ENCODE results near the gene MYOM1. TPM values are rescaled to one million over a fixed set of nuclear protein-coding genes. Genes with fewer than 3 reads are reported as not detected.

MYOM1 gene
- polyA plus RNA-seq, 1 donor = 8.7 TPM

- Histone ChIP-seq H3K4me1 (ENCODE audit: control insufficient read depth, insufficient read depth, low read length) (no peaks in the 10 kb centered on the region), H3K9me3 (ENCODE audit: control insufficient read depth, low read depth, low read length) (no peaks in the 10 kb centered on the region), H3K27me3 (ENCODE audit: control insufficient read depth, insufficient read depth, low read length) (no peaks in the 10 kb centered on the region), H3K36me3 (ENCODE audit: control insufficient read depth, insufficient read depth, low read length) (no peaks in the 10 kb centered on the region), H3K4me3 (ENCODE audit: low read length) (no peak overlapping the region), H3K27ac (ENCODE audit: low read length) (no peak overlapping the region)
- DNase-seq = no peak
- 100% methylated on average over 2 of the region's 2 CpGs for WGBS (ENCODE audit: insufficient coverage, low lambda C conversion rate)
These were observed 16.1 kb upstream of the MYOM1 start for GRCh38 chr18:3235846-3236245.

- no peaks in the 10 kb centered on the region for H3K27me3 ChIP-seq (ENCODE audit: control insufficient read depth, insufficient read depth, low read length)
- WGBS (ENCODE audit: insufficient coverage, low lambda C conversion rate) = no CpG with 5 or more reads among the region's 5 CpGs
- no peaks in the 10 kb centered on the region for H3K4me1 ChIP-seq (ENCODE audit: control insufficient read depth, insufficient read depth, low read length)
- no peak for DNase-seq
- H3K9me3 ChIP-seq (ENCODE audit: control insufficient read depth, low read depth, low read length) = no peaks in the 10 kb centered on the region
- H3K36me3 ChIP-seq (ENCODE audit: control insufficient read depth, insufficient read depth, low read length) = no peaks in the 10 kb centered on the region
- no peak overlapping the region for H3K4me3 ChIP-seq (ENCODE audit: low read length)
- no peak overlapping the region for H3K27ac ChIP-seq (ENCODE audit: low read length)
These were observed 14.7 kb upstream of the MYOM1 start for GRCh38 chr18:3234457-3234856.

- Histone ChIP-seq H3K9me3 (ENCODE audit: control insufficient read depth, low read depth, low read length) (no peaks in the 10 kb centered on the region), H3K27ac (ENCODE audit: low read length) (peak overlapping the region; percentile 15), H3K4me3 (ENCODE audit: low read length) (no peak overlapping the region), H3K27me3 (ENCODE audit: control insufficient read depth, insufficient read depth, low read length) (no peaks in the 10 kb centered on the region), H3K36me3 (ENCODE audit: control insufficient read depth, insufficient read depth, low read length) (no peaks in the 10 kb centered on the region), H3K4me1 (ENCODE audit: control insufficient read depth, insufficient read depth, low read length) (no peaks in the 10 kb centered on the region)
- no CpG with 5 or more reads among the region's 4 CpGs for WGBS (ENCODE audit: insufficient coverage, low lambda C conversion rate)
- DNase-seq = peak in 1 of 2 donors; percentile 40
These were observed 13.8 kb upstream of the MYOM1 start for GRCh38 chr18:3233433-3234168.

DNA sequence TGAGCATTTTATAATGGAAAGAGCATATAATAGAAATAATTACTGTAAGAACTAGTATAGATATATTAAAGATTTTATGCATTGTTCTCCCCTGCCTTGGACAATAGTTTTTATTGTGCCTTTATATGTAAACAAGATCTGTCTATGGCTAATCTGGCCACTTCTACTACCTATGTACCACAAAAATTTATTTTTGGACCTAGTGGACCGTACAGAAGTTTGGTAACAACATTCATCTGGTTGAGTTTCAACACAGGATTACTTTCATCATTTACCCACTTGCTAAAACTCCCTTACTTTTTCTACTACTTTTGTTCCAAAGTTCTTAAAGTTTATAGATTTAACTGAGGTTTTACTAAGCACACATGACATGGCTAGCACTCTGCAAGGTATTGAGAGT, 13.2 kb upstream of the MYOM1 start:
- whole genome bisulfite sequencing (ENCODE audit: insufficient coverage, low lambda C conversion rate) = 86% methylated on average over 1 of the region's 1 CpG
- Histone ChIP-seq H3K27me3 (ENCODE audit: control insufficient read depth, insufficient read depth, low read length) (no peaks in the 10 kb centered on the region), H3K27ac (ENCODE audit: low read length) (peak overlapping the region; percentile 15), H3K4me3 (ENCODE audit: low read length) (no peak overlapping the region), H3K4me1 (ENCODE audit: control insufficient read depth, insufficient read depth, low read length) (no peaks in the 10 kb centered on the region), H3K36me3 (ENCODE audit: control insufficient read depth, insufficient read depth, low read length) (no peaks in the 10 kb centered on the region), H3K9me3 (ENCODE audit: control insufficient read depth, low read depth, low read length) (no peaks in the 10 kb centered on the region)
- DNase-seq = no peak

GRCh38 chr18:3230401-3231334, 10.9 kb upstream of the MYOM1 start:
- no peak overlapping the region for H3K27ac ChIP-seq (ENCODE audit: low read length)
- no peaks in the 10 kb centered on the region for H3K27me3 ChIP-seq (ENCODE audit: control insufficient read depth, insufficient read depth, low read length)
- H3K4me3 ChIP-seq (ENCODE audit: low read length) = no peak overlapping the region
- no peak for DNase-seq
- WGBS (ENCODE audit: insufficient coverage, low lambda C conversion rate) = no CpG with 5 or more reads among the region's 9 CpGs
- no peaks in the 10 kb centered on the region for H3K9me3 ChIP-seq (ENCODE audit: control insufficient read depth, low read depth, low read length)
- H3K36me3 ChIP-seq (ENCODE audit: control insufficient read depth, insufficient read depth, low read length) = no peaks in the 10 kb centered on the region
- H3K4me1 ChIP-seq (ENCODE audit: control insufficient read depth, insufficient read depth, low read length) = peaks cover 4% of the 10 kb centered on the region

- no peaks in the 10 kb centered on the region for H3K27me3 ChIP-seq (ENCODE audit: control insufficient read depth, insufficient read depth, low read length)
- H3K4me1 ChIP-seq (ENCODE audit: control insufficient read depth, insufficient read depth, low read length) = peaks cover 11% of the 10 kb centered on the region
- no peak overlapping the region for H3K4me3 ChIP-seq (ENCODE audit: low read length)
- no peaks in the 10 kb centered on the region for H3K9me3 ChIP-seq (ENCODE audit: control insufficient read depth, low read depth, low read length)
- peak overlapping the region; percentile 61 for H3K27ac ChIP-seq (ENCODE audit: low read length)
- no peak for DNase-seq
- WGBS (ENCODE audit: insufficient coverage, low lambda C conversion rate) = 100% methylated on average over 2 of the region's 6 CpGs
- no peaks in the 10 kb centered on the region for H3K36me3 ChIP-seq (ENCODE audit: control insufficient read depth, insufficient read depth, low read length)
These were observed 6.3 kb upstream of the MYOM1 start for GRCh38 chr18:3226048-3226447.

DNA sequence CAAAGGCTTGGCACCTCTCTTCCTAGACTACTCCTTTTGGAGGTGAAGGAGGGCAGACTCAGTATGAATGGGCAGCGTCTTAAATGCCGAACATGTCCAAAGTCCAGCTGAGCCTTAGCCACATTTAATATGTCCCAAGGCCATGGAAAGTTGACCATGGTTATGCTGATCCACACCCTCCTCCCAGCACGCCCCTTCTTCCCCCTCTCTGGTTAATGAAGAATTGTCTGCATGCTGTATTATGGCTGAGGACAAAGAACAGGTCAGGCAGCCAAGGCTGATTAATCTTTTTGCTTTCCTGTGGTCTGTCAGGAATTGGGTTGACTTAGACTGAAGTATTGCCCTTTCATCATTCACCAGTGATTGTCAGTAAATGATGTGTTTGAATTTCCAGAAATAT, 5.8 kb upstream of the MYOM1 start:
- Histone ChIP-seq H3K4me3 (ENCODE audit: low read length) (no peak overlapping the region), H3K9me3 (ENCODE audit: control insufficient read depth, low read depth, low read length) (no peaks in the 10 kb centered on the region), H3K27me3 (ENCODE audit: control insufficient read depth, insufficient read depth, low read length) (no peaks in the 10 kb centered on the region), H3K4me1 (ENCODE audit: control insufficient read depth, insufficient read depth, low read length) (peaks cover 11% of the 10 kb centered on the region), H3K36me3 (ENCODE audit: control insufficient read depth, insufficient read depth, low read length) (no peaks in the 10 kb centered on the region), H3K27ac (ENCODE audit: low read length) (peak overlapping the region; percentile 61)
- no CpG with 5 or more reads among the region's 3 CpGs for WGBS (ENCODE audit: insufficient coverage, low lambda C conversion rate)
- DNase-seq = peak in 1 of 2 donors; percentile 72

DNA sequence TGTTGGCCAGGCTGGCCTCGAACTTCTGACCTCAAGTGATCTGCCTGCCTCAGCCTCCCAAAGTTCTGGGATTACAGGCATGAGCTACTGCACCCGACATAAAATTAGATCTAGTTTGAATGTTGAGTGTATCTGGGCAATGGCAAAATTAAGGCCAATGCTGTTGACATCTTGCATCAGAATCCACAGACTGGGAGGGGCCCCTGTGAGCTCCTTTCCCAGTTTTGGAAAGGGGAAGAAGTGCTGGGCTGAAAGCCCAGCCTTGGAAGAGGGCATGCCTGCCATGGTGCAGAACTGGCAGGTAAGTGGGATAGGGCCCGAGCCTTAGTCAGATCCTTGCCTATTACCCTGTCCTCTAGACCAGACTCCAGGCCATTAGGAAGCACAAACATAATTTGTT, 4.5 kb upstream of the MYOM1 start:
- H3K27me3 ChIP-seq (ENCODE audit: control insufficient read depth, insufficient read depth, low read length) = no peaks in the 10 kb centered on the region
- H3K27ac ChIP-seq (ENCODE audit: low read length) = no peak overlapping the region
- H3K4me1 ChIP-seq (ENCODE audit: control insufficient read depth, insufficient read depth, low read length) = peaks cover 19% of the 10 kb centered on the region
- no peak for DNase-seq
- no CpG with 5 or more reads among the region's 3 CpGs for WGBS (ENCODE audit: insufficient coverage, low lambda C conversion rate)
- no peaks in the 10 kb centered on the region for H3K36me3 ChIP-seq (ENCODE audit: control insufficient read depth, insufficient read depth, low read length)
- no peaks in the 10 kb centered on the region for H3K9me3 ChIP-seq (ENCODE audit: control insufficient read depth, low read depth, low read length)
- H3K4me3 ChIP-seq (ENCODE audit: low read length) = no peak overlapping the region

DNA sequence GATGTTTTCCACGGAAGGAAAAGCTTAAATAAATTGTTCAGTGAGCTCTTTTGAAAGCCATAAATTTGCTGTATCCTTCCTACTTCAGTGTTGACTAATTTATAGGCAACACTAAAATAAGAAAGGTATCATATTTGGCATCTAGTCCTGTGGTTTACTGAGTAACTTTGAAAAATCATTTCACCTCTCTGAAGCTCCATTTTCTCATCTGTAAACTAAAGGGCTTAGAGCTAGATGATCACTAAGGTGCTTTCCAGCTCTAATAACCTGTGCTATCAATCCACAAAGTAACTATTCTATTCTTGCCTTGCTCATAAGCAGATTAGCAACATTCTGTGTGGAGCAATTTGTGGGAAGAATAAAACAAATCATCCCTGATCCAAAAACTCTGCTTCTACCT, 3.6 kb upstream of the MYOM1 start:
- DNase-seq = no peak
- no peak overlapping the region for H3K27ac ChIP-seq (ENCODE audit: low read length)
- H3K9me3 ChIP-seq (ENCODE audit: control insufficient read depth, low read depth, low read length) = no peaks in the 10 kb centered on the region
- no peak overlapping the region for H3K4me3 ChIP-seq (ENCODE audit: low read length)
- 71% methylated on average over 1 of the region's 1 CpG for WGBS (ENCODE audit: insufficient coverage, low lambda C conversion rate)
- peaks cover 26% of the 10 kb centered on the region for H3K4me1 ChIP-seq (ENCODE audit: control insufficient read depth, insufficient read depth, low read length)
- H3K27me3 ChIP-seq (ENCODE audit: control insufficient read depth, insufficient read depth, low read length) = no peaks in the 10 kb centered on the region
- no peaks in the 10 kb centered on the region for H3K36me3 ChIP-seq (ENCODE audit: control insufficient read depth, insufficient read depth, low read length)

DNA sequence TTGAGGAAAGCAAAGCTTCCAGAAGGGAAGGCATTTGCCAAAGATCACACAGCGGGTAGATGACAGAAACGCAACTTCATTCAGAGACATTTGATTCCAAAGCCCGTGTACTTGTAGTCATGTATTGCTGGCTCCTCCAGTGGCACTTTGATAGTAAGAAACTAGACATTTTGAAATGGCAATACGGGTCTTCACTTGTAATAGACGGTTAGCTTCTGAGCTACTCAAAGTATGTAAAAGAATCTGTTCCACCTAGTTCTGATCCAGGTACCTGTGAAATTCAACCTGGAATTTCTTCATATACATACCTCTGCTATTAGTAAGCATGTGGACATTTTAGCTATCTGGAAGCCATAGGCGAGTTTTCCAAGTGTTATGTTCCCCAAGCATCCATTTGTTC, 1.7 kb upstream of the MYOM1 start:
- H3K27ac ChIP-seq (ENCODE audit: low read length) = no peak overlapping the region
- H3K27me3 ChIP-seq (ENCODE audit: control insufficient read depth, insufficient read depth, low read length) = no peaks in the 10 kb centered on the region
- H3K36me3 ChIP-seq (ENCODE audit: control insufficient read depth, insufficient read depth, low read length) = no peaks in the 10 kb centered on the region
- no peak for DNase-seq
- peaks cover 37% of the 10 kb centered on the region for H3K4me1 ChIP-seq (ENCODE audit: control insufficient read depth, insufficient read depth, low read length)
- WGBS (ENCODE audit: insufficient coverage, low lambda C conversion rate) = 93% methylated on average over 3 of the region's 6 CpGs
- H3K4me3 ChIP-seq (ENCODE audit: low read length) = no peak overlapping the region
- peaks cover 4% of the 10 kb centered on the region for H3K9me3 ChIP-seq (ENCODE audit: control insufficient read depth, low read depth, low read length)

Data from large intestine (tissue), 3 donors.